Measurements from ENCODE around the gene CDKN2B. TPM values are rescaled to one million over a fixed set of nuclear protein-coding genes. Genes with fewer than 3 reads are reported as not detected.
A peak's percentile ranks its signal among the peaks of the same experiment; 100 is the strongest.

The CDKN2B gene
- total RNA-seq, 3 donors from 2014 or later (not counting 1 experiment from before 2014, with no cell fraction given): 0.16 to 0.30 TPM; not detected in 1

- Mint-ChIP-seq H3K36me3 (no peaks in the 10 kb centered on the region), H3K27ac (peak overlapping the region; percentile 91 to 95), H3K27me3 (ENCODE audit: low read depth in 2 of 2) (peaks cover 5 to 15% of the 10 kb centered on the region in 2 donors), H3K9me3 (no peaks in the 10 kb centered on the region), H3K4me1 (peaks cover 8 to 30% of the 10 kb centered on the region in 2 donors), H3K4me3 (peak overlapping the region; percentile 100)
- peak; percentile 15 for TF ChIP-seq CTCF (IDR thresholded peaks at IDR 0.05)
- Histone ChIP-seq H3K36me3 (ENCODE audit: control insufficient read depth, insufficient read depth, low read length) (no peaks in the 10 kb centered on the region), H3K4me1 (ENCODE audit: control insufficient read depth, insufficient read depth, low read length) (peaks cover 14% of the 10 kb centered on the region), H3K27ac (ENCODE audit: low read length) (peak overlapping the region; percentile 74), H3K27me3 (ENCODE audit: control insufficient read depth, insufficient read depth, low read length) (peaks cover 3% of the 10 kb centered on the region), H3K4me3 (ENCODE audit: low read length) (peak overlapping the region; percentile 63), H3K9me3 (ENCODE audit: control insufficient read depth, insufficient read depth, low read length) (no peaks in the 10 kb centered on the region)
- peak; percentile 39 to 44 for DNase-seq
- peak; percentile 23 to 31 (median 25) for ATAC-seq
- WGBS (ENCODE audit: insufficient coverage): 12% methylated on average over 54 of the region's 54 CpGs
- intact Hi-C loops (cut with micrococcal nuclease): no loop called here
Observed at GRCh38 chr9:21995666-21996398, 13.3 kb downstream of the CDKN2B start.

- Mint-ChIP-seq H3K36me3 (no peaks in the 10 kb centered on the region), H3K27ac (peak overlapping the region; percentile 91 to 95), H3K27me3 (ENCODE audit: low read depth in 2 of 2) (peaks cover 4 to 15% of the 10 kb centered on the region in 2 donors), H3K9me3 (no peaks in the 10 kb centered on the region), H3K4me1 (peaks cover 15 to 34% of the 10 kb centered on the region in 2 donors), H3K4me3 (peak overlapping the region; percentile 100)
- H3K27ac ChIP-seq (ENCODE audit: low read length): peak overlapping the region; percentile 74
- DNase-seq: peak; percentile 67 to 90
- intact Hi-C loops (cut with micrococcal nuclease): no loop called here
- no peaks in the 10 kb centered on the region for H3K9me3 ChIP-seq (ENCODE audit: control insufficient read depth, insufficient read depth, low read length)
- H3K4me3 ChIP-seq (ENCODE audit: low read length): peak overlapping the region; percentile 63
- under 1% methylated on average over 55 of the region's 56 CpGs for WGBS (ENCODE audit: insufficient coverage)
- no peaks in the 10 kb centered on the region for H3K36me3 ChIP-seq (ENCODE audit: control insufficient read depth, insufficient read depth, low read length)
- H3K4me1 ChIP-seq (ENCODE audit: control insufficient read depth, insufficient read depth, low read length): peaks cover 14% of the 10 kb centered on the region
- ATAC-seq: peak; percentile 78 to 91 (median 82)
- TF ChIP-seq CTCF (IDR thresholded peaks at IDR 0.05): no peak
- H3K27me3 ChIP-seq (ENCODE audit: control insufficient read depth, insufficient read depth, low read length): peaks cover 6% of the 10 kb centered on the region
Observed at GRCh38 chr9:21995006-21995665, 14.0 kb downstream of the CDKN2B start.

- Mint-ChIP-seq H3K27ac (peak within 1 kb of the TSS; percentile 91 to 95), H3K27me3 (ENCODE audit: low read depth in 2 of 2) (peaks cover 7 to 15% of the 10 kb centered on the region in 2 donors), H3K36me3 (no peaks in the 10 kb centered on the region), H3K4me3 (peak within 1 kb of the TSS; percentile 100), H3K4me1 (peaks cover 20 to 40% of the 10 kb centered on the region in 2 donors), H3K9me3 (no peaks in the 10 kb centered on the region)
- peak within 1 kb of the TSS; percentile 63 for H3K4me3 ChIP-seq (ENCODE audit: low read length)
- no peaks in the 10 kb centered on the region for H3K9me3 ChIP-seq (ENCODE audit: control insufficient read depth, insufficient read depth, low read length)
- ATAC-seq (peak; percentile 39 to 59 (median 44)), DNase-seq (peak; percentile 43 to 69)
- H3K27ac ChIP-seq (ENCODE audit: low read length): peak within 1 kb of the TSS; percentile 74
- intact Hi-C loops (cut with micrococcal nuclease): no loop called here
- peaks cover 9% of the 10 kb centered on the region for H3K27me3 ChIP-seq (ENCODE audit: control insufficient read depth, insufficient read depth, low read length)
- H3K4me1 ChIP-seq (ENCODE audit: control insufficient read depth, insufficient read depth, low read length): peaks cover 14% of the 10 kb centered on the region
- H3K36me3 ChIP-seq (ENCODE audit: control insufficient read depth, insufficient read depth, low read length): no peaks in the 10 kb centered on the region
- under 1% methylated on average over 40 of the region's 43 CpGs for WGBS (ENCODE audit: insufficient coverage)
- TF ChIP-seq CTCF (IDR thresholded peaks at IDR 0.05): no peak
Observed at GRCh38 chr9:21994556-21995005, 14.5 kb downstream of the CDKN2B start, which contains the start of gene CDKN2B-AS1. CDKN2B-AS1 (plus strand) TSS chr9:21994791.

Data from natural killer cell (primary cell).